Osteoblast (primary cell): Measurements from ENCODE around the gene TXNDC5. TPM values are rescaled to one million over a fixed set of nuclear protein-coding genes. Genes with fewer than 3 reads are reported as not detected.

Experiments
- DNase-seq: peaks from one replicate; pipeline ENCODE4 v3.0.0; 2011; ENCODE audit warnings: low spot score, mixed read lengths; ENCODE audit not compliant: insufficient read length; ENCODE audit errors: missing footprints
- H2AFZ ChIP-seq: 2 replicates; pipeline ENCODE4 v1.6.0; 2011; ENCODE audit warnings: mild to moderate bottlenecking, low read length
- H3K27ac ChIP-seq: 2 replicates; pipeline ENCODE4 v1.5.1; 2011; ENCODE audit warnings: mild to moderate bottlenecking, low read depth, low read length, moderate library complexity
- H3K27me3 ChIP-seq: 2 replicates; pipeline ENCODE4 v1.6.0; 2012; ENCODE audit warnings: mild to moderate bottlenecking, control low read depth, inconsistent platforms, low read length, moderate library complexity; ENCODE audit not compliant: insufficient read depth
- H3K36me3 ChIP-seq: 2 replicates; pipeline ENCODE4 v1.5.1; 2011; ENCODE audit warnings: mild to moderate bottlenecking, low read length, control low read depth, moderate library complexity; ENCODE audit not compliant: insufficient read depth
- H3K4me1 ChIP-seq: 2 replicates; pipeline ENCODE4 v1.5.1; 2011; ENCODE audit warnings: mild to moderate bottlenecking, low read length, control low read depth, moderate library complexity; ENCODE audit not compliant: insufficient read depth
- H3K4me2 ChIP-seq: 2 replicates; pipeline ENCODE4 v1.6.0; 2011; ENCODE audit warnings: mild to moderate bottlenecking, low read length; ENCODE audit not compliant: insufficient read depth
- H3K4me3 ChIP-seq: fragments of 200-600 bp; sonication (generic); 3 replicates; pipeline ENCODE4 v1.5.1; 2012; ENCODE audit warnings: mild to moderate bottlenecking, low read length, inconsistent platforms; ENCODE audit not compliant: insufficient read depth
- H3K79me2 ChIP-seq: 2 replicates; pipeline ENCODE4 v1.6.0; 2012; ENCODE audit warnings: mild to moderate bottlenecking, low read length, control low read depth, inconsistent platforms; ENCODE audit not compliant: insufficient read depth
- H3K9me3 ChIP-seq: 2 replicates; pipeline ENCODE4 v1.5.1; 2011; ENCODE audit warnings: low read depth, low read length, control low read depth
- H4K20me1 ChIP-seq: 2 replicates; pipeline ENCODE4 v1.6.0; 2012; ENCODE audit warnings: mild to moderate bottlenecking, low read length, control low read depth; ENCODE audit not compliant: insufficient read depth
- CTCF ChIP-seq: IDR thresholded peaks from 2 replicates; pipeline ENCODE4 v1.5.1; 2011; ENCODE audit warnings: mild to moderate bottlenecking, low read depth, low read length, moderate library complexity; ENCODE audit errors: extremely low read depth
- total RNA-seq: library from RNA; depleted of rRNA; stranded (reverse); fragments of >200 nt; gene quantifications from 2 replicates; pipeline ENCODE4 v1.2.3, GENCODE V29; 2012

TXNDC5 gene
- total RNA-seq, 1 donor, result 344 TPM

GRCh38 chr6:7956257-7956656, 45.7 kb upstream of the TXNDC5 start:
- no peaks in the 10 kb centered on the region for H3K4me1 ChIP-seq
- no peaks in the 10 kb centered on the region for H3K9me3 ChIP-seq
- no peak overlapping the region for H3K4me2 ChIP-seq
- no peaks in the 10 kb centered on the region for H4K20me1 ChIP-seq
- no peak for DNase-seq
- H3K27ac ChIP-seq, result no peak overlapping the region
- H2AFZ ChIP-seq, result no peak overlapping the region
- TF ChIP-seq CTCF, result no peak
- no peak overlapping the region for H3K4me3 ChIP-seq
- no peaks in the 10 kb centered on the region for H3K79me2 ChIP-seq
- no peaks in the 10 kb centered on the region for H3K36me3 ChIP-seq
- H3K27me3 ChIP-seq, result no peaks in the 10 kb centered on the region

GRCh38 chr6:7954477-7955200, 44.1 kb upstream of the TXNDC5 start:
- no peaks in the 10 kb centered on the region for H3K27me3 ChIP-seq
- H3K9me3 ChIP-seq, result no peaks in the 10 kb centered on the region
- H3K36me3 ChIP-seq, result no peaks in the 10 kb centered on the region
- H3K79me2 ChIP-seq, result no peaks in the 10 kb centered on the region
- no peak overlapping the region for H3K27ac ChIP-seq
- H2AFZ ChIP-seq, result no peak overlapping the region
- no peak for TF ChIP-seq CTCF
- H3K4me3 ChIP-seq, result no peak overlapping the region
- H3K4me2 ChIP-seq, result no peak overlapping the region
- no peaks in the 10 kb centered on the region for H3K4me1 ChIP-seq
- no peak for DNase-seq
- no peaks in the 10 kb centered on the region for H4K20me1 ChIP-seq

- Histone ChIP-seq H3K4me1 (no peaks in the 10 kb centered on the region), H4K20me1 (no peaks in the 10 kb centered on the region), H3K9me3 (no peaks in the 10 kb centered on the region), H3K27me3 (no peaks in the 10 kb centered on the region), H3K79me2 (no peaks in the 10 kb centered on the region), H3K36me3 (no peaks in the 10 kb centered on the region), H3K27ac (no peak overlapping the region), H3K4me2 (no peak overlapping the region), H2AFZ (no peak overlapping the region), H3K4me3 (no peak overlapping the region)
- DNase-seq, result no peak
- no peak for TF ChIP-seq CTCF
Observed at GRCh38 chr6:7953753-7954152, 43.2 kb upstream of the TXNDC5 start.

- Histone ChIP-seq H2AFZ (peak overlapping the region; percentile 53), H4K20me1 (no peaks in the 10 kb centered on the region), H3K4me1 (peaks cover 14% of the 10 kb centered on the region), H3K9me3 (no peaks in the 10 kb centered on the region), H3K4me3 (peak overlapping the region; percentile 47), H3K36me3 (no peaks in the 10 kb centered on the region), H3K27ac (peak overlapping the region; percentile 40), H3K27me3 (no peaks in the 10 kb centered on the region), H3K79me2 (no peaks in the 10 kb centered on the region), H3K4me2 (peak overlapping the region; percentile 64)
- peak; percentile 22 for TF ChIP-seq CTCF
- no peak for DNase-seq
Observed at GRCh38 chr6:7939864-7940228, 29.3 kb upstream of the TXNDC5 start.
